ENCODE measurements around the gene UTP3.
"Not testable (repeated sequence)": the region's sequence is repeated elsewhere in the genome, so short reads cannot be mapped to it uniquely, and the experiment has no call there.

DNA sequence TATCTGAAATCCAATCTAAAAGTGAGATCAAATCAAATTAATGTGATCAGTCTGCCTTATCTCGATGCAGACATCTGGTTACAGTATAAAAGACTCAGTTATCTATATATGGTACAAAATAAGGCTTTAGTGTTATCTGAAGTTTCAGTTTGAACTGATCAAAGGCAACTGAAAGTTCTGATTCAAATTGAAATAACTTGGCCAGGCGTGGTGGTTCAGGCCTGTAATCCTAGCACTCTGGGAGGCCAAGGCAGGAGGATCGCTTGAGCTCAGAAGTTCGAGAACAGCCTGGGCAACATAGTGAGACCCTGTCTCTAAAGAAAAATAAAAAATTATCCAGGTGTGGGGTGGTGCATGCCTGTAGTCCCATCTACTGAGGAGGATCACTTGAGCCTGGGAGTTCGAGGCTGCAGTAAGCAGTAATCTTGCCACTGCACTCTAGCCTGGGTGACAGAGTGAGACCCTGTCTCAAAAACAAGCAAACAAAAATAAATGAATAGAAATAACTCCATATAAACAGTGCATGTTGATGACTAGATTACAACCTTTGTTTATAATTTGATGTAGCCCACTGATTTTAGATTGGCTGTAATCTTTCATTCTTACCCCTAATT lies 26.9 kb upstream of the UTP3 start:
- not testable (repeated sequence) for TF ChIP-seq CTCF (IDR thresholded peaks at IDR 0.05 in 2 of 3, conservative IDR thresholded peaks at IDR 0.05 in 1 of 3; ENCODE audit: borderline replicate concordance in 1 of 3, insufficient read depth in 1 of 3, low read depth in 2 of 3, low read length in 2 of 3); POLR2A (IDR thresholded peaks at IDR 0.05; ENCODE audit: borderline replicate concordance, extremely low read depth, insufficient read depth, insufficient read length); YY1 (IDR thresholded peaks at IDR 0.05; ENCODE audit: extremely low read depth, insufficient replicate concordance, low read depth, low read length); EZH2 (IDR thresholded peaks at IDR 0.05); ATF3 (IDR thresholded peaks at IDR 0.05); POLR2AphosphoS5 (IDR thresholded peaks at IDR 0.05; ENCODE audit: low read depth, low read length); SRF (IDR thresholded peaks at IDR 0.05; ENCODE audit: low read depth); EZH2phosphoT487 (IDR thresholded peaks at IDR 0.05; ENCODE audit: borderline replicate concordance)
- TF ChIP-seq, protein P1, sequence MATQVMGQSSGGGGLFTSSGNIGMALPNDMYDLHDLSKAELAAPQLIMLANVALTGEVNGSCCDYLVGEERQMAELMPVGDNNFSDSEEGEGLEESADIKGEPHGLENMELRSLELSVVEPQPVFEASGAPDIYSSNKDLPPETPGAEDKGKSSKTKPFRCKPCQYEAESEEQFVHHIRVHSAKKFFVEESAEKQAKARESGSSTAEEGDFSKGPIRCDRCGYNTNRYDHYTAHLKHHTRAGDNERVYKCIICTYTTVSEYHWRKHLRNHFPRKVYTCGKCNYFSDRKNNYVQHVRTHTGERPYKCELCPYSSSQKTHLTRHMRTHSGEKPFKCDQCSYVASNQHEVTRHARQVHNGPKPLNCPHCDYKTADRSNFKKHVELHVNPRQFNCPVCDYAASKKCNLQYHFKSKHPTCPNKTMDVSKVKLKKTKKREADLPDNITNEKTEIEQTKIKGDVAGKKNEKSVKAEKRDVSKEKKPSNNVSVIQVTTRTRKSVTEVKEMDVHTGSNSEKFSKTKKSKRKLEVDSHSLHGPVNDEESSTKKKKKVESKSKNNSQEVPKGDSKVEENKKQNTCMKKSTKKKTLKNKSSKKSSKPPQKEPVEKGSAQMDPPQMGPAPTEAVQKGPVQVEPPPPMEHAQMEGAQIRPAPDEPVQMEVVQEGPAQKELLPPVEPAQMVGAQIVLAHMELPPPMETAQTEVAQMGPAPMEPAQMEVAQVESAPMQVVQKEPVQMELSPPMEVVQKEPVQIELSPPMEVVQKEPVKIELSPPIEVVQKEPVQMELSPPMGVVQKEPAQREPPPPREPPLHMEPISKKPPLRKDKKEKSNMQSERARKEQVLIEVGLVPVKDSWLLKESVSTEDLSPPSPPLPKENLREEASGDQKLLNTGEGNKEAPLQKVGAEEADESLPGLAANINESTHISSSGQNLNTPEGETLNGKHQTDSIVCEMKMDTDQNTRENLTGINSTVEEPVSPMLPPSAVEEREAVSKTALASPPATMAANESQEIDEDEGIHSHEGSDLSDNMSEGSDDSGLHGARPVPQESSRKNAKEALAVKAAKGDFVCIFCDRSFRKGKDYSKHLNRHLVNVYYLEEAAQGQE (IDR thresholded peaks at IDR 0.05; ENCODE audit: low read depth) = not testable (repeated sequence)
- TF ChIP-seq, protein P2, sequence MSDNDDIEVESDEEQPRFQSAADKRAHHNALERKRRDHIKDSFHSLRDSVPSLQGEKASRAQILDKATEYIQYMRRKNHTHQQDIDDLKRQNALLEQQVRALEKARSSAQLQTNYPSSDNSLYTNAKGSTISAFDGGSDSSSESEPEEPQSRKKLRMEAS (IDR thresholded peaks at IDR 0.05) = not testable (repeated sequence)

All from HCT116 (cell line).